EL (cell line): ENCODE measurements around the gene DCLRE1A.
A peak's percentile ranks its signal among the peaks of the same experiment; 100 is the strongest.
"Not testable (repeated sequence)": the region's sequence is repeated elsewhere in the genome, so short reads cannot be mapped to it uniquely, and the experiment has no call there.

Source experiments
- DNase-seq: peaks from one replicate; pipeline ENCODE4 v3.0.0-alpha.2; 2016

Gene DCLRE1A

GRCh38 chr10:113856563-113856962 is 2.7 kb upstream of the DCLRE1A start:
- DNase-seq = peak; percentile 6

- DNase-seq = peak; percentile 58
Observed at GRCh38 chr10:113854761-113855588, 1.1 kb upstream of the DCLRE1A start.

DNA sequence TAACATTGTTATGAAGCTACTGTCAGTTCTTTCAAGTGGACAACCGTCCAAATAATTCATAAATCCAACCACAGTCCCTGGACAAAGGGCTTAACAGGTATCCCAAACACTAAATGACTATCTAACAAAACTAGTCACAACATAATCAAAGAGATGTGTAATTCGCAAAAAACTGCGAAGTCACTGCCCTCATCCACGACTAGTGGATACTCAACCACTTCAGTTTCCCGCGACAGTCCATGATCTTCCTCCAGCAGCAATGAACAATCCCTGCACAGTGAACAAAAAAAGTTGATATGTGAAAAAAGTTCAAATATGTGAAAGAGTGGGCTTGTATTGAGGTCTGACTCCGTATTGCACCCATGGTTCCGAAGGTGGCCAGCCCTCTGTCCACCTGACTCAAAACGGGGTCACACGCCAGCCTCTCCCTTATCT is 287 bp downstream of the DCLRE1A start:
- DNase-seq = no peak

DNA sequence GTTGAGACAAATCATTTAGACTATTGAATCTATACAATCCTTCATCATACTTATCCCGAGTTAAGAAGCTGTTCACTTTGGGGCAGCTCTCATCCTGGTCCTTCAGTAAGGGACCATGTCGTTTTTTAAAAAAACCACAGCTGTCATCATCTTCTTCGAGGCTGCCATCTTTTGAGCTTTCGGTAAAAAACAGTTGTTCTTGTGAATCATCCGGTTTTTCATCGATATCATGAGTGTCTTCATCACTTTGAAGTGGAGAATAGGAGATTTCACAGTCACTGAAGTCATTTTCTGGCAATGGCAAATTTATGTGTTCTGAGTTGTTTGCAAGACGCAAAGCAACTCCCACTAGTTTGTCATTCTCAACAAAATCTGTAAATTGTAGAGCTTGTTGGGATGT is 3.9 kb downstream of the DCLRE1A start:
- DNase-seq = no peak

DNA sequence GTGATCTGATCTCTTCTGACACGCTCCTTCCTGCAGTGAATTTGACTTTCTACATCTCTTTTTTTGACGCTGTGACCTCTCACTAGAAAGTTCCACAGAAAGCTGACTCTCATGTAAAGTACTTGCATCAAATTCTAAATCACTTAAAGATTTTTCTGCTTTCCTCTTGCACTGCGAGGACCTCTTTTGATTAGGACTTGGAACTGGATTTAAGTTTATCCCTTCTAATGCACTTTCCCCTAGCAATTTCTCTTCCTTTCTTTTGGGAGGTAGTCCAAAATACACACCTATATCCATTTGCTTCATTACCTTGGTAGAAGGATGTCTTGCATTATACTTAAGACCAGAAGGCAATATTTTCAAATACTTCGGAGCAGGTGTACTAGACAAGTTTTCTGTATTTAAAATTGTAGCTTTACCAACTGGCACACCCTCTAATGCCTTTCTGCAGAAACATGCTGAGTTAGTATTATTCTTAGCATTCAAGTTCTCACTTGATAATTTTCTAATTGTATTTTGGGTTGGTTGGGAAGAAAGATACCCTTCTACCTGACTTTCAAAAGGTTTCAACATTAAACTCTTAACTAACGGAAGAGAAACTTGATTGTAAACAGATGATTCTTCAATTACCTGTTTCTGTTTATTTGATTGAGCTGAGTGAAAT is 4.6 kb downstream of the DCLRE1A start:
- DNase-seq = no peak

DNA sequence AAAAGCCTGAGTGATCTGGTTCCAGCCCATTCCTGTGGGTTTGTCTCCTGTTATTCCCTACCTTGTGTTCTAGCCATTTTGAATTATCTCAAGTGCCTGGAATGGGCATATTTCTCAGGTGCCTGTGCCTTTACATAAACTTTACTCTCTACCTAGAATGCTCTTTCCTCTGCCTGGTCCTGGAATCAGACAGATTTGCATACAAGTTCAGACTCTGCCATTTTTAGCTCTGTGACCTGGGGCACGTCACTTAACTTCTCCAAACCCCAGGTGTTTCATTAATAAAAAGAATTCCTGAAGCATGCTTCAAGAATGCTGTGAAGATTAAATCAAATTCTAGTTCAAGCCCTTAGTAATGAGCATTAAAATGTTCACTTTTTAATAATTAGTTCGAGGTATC is 7.8 kb downstream of the DCLRE1A start:
- no peak for DNase-seq

DNA sequence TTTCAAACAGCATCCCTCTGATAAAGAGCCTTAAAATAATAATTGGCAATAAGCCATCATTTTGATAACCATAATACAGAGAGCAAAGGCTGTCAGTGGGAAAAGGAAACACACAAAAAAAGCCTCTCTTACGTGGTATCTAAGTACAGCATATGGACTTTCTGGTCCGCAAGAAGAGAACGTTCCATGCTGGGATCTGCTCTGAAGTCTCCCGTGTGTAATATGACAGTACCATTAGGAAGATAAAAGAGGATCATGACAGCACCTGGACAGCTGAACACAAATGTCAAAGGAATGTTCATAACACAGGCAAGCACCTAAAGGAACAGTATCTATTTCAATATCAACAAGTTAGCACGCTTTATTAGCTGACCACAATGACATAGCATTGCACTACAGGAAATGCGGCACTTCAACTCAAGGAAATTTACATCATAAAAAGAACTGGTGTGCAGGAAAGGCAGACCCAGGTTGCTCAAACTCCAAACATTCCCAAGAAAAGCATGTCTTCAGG is 9.9 kb downstream of the DCLRE1A start:
- DNase-seq = no peak

- no peak for DNase-seq
Observed at GRCh38 chr10:113842171-113842570, 11.7 kb downstream of the DCLRE1A start.

GRCh38 chr10:113828567-113828966 is 25.3 kb downstream of the DCLRE1A start:
- not testable (repeated sequence) for DNase-seq

DNA sequence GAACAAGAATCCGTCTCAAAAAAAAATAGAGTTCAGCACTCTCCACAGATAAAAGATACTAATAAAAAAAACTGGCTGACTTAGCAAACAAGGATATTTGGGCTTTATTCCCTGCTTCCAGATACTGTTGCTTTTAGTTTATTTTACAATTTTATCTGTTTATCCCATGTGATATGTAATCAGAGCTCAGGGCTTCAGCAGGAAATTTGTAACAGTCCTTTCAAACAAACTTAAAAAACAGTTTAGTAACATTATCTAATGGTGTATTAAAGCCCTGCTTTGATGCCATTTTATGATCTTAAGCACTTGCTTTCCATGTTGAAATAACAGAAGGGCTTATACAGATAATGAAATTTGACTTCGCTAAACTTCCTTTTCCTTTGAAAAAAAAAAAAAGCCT is 28.1 kb downstream of the DCLRE1A start:
- no peak for DNase-seq

DNA sequence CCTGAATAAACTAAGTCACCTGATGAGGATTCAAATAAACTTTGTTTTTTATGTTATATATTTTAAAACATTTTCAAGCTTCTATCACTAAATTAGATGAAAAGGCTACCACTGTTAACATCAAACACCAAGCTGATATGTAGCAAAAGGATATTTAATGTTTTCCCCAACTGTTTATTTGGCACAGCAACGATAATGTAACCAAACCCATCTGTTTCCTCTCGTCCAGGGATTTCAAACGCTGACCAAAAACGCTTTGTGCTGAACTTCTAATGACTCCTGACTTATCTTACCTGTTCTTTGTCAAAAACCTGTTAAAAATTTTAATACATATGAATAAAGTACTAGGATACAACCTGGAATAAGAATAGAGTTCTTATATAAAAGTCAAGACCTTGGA is 30.5 kb downstream of the DCLRE1A start:
- DNase-seq = no peak

DNA sequence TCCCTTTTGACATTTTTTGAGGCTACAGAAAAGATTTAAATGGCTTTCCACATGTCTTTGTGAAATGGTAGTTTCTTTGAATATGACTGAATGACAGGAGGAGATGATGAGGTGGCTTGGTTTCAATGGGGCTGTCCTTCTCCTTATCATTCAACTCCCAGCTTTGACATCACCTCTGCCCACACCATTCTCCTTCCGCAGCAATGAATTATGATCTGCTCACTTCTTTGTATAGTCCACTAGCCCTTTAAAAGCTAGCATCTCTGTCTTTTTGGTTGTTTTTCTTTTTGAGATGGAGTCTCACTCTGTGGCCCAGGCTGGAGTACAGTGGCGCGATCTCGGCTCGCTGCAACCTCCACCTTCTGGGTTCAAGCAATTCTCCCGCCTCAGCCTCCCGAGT is 31.7 kb downstream of the DCLRE1A start:
- no peak for DNase-seq

GRCh38 chr10:113821306-113821705 is 32.6 kb downstream of the DCLRE1A start:
- DNase-seq = not testable (repeated sequence)

DNA sequence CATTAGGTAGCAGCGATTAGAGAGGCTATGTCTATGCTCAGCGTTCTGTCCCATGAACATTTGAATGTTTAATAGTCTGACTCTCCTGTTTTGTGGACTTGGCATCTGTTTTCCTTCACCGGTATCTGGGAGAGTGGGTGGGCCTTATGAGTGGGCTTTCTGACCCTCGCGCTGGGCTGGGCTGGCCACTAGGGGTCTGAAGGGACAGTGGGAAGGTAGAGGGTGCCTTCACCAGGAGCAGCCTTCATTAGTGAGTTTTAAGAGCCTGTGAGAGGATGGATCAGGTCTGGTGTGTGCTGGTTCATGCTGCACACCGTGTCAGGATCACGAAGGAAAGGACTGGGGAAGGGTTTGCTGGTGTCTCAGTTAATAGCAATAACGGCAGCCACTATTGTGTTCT is 33.4 kb downstream of the DCLRE1A start:
- DNase-seq = peak; percentile 2

DNA sequence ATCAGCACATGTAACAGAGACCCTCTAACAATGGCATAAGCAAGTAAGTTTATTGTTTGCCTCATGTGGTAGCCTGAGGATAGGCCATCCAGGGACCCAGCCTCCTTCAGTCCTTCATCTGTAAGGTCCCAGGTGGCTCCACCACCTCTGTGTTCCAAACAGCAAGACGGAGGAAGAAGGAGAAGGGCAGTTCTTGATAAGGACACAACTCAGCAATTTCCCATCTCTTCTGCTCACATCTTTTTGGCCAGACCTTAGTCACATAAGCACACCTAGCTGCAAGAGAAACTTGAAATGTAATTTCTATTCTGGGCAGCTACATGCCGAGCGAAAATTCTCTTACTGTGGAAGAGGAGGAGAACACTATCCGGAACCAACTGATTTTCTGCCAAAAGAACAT is 33.9 kb downstream of the DCLRE1A start:
- no peak for DNase-seq

DNA sequence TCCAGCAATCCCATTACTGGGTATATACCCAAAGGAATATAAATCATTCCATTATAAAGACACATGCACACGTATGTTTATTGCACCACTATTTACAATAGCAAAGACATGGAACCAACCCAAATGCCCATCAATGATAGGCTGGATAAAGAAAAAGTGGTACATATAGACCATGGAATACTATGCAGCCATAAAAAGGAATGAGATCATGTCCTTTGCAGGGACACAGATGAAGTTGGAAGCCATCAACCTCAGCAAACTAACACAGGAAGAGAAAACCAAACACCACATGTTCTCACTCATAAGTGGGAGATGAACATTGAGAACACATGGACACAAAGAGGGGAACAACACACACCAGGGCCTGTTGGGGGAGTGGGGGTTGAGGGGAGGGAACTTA is 39.2 kb downstream of the DCLRE1A start:
- DNase-seq = not testable (repeated sequence)

DNA sequence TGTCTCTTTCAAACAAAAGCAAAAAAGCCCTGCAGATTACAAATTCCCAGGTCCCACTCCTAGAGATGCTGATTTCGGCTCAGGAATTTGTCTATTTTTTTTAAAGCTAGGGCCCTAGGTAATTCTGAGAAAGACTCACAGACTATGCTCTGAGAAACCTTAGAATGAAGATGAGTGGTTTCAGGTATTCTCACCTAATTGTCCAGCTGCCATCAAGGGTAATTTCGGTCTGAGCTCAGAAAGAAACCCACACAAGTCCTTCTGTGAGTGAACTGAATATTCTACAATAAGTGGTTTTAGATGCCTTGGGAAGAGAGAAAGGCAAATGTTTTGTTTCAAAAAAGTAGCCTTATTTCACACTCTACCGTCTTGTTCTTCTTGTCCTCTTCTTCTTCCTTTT is 45.7 kb downstream of the DCLRE1A start:
- DNase-seq = no peak

DNA sequence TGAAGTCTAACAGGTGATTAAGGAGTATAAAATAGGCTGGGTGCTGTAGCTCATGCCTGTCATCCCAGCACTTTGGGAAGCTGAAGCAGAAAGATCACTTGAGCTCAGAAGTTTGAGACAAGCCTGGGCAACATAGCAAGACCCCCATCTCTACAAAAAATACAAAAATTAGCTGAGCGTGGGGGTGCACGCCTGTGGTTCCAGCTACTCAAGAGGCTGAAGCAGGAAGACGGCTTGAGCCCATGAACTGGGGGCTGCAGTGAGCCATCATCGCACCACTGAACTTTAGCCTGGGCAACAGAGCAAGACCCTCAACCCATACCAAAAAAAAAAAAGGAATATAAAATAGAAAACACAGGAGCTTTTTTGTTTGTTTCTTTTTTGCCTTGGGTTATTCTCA is 47.4 kb downstream of the DCLRE1A start:
- DNase-seq = no peak

DNA sequence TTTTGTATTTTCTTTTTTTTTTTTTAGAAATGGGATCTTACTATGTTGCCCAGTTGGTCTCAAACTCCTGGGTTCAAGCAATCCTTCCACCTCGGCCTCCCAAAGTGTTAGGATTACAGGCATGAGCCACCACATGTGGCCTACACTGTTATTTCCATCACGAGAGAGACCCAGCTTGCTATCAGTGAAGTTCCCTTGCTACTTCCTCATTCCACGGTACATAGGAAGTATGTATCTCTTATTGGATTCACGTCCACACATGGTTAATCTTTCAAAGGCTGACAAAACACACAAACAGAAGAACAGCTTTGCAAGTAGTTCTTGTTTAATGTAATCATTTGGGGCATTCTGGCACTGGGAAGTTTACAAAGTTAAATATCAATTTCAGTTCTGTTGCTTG is 50.9 kb downstream of the DCLRE1A start:
- no peak for DNase-seq

GRCh38 chr10:113801569-113801968 is 52.3 kb downstream of the DCLRE1A start:
- DNase-seq = no peak

GRCh38 chr10:113791691-113792090 is 62.2 kb downstream of the DCLRE1A start:
- no peak for DNase-seq

DNA sequence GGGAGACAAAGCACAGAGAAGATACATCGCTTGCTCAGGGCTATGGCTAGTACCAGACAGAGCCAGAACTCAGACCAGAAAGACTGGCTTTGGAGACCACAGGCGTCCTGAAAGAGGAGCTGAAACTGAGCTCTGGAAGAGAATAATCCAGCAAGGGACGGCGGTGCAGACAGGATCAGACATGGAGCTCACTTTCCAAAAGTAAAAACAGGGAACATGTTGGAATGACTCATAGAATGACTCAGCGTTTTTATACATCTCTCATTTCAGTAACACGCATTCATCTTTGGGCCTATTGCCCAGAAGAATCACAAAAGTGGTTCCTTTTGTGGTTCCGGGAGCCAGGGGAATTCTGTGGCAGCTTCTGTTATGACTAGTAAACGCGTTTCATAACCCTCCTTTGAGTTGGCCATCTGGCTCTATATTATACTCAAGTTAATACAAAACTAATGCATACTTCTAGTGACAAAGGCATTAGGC is 65.2 kb downstream of the DCLRE1A start:
- DNase-seq = peak; percentile 92
